Nephron progenitor cell (in vitro differentiated cells): ENCODE measurements around the gene CDHR5.

Source experiments
- DNase-seq: peaks from one replicate; pipeline ENCODE4 v3.0.0; 2021
- H3K27ac Mint-ChIP-seq: 2 replicates; pipeline ENCODE4 v1.8.0; 2021; ENCODE audit warnings: mild to moderate bottlenecking, moderate library complexity, mixed read lengths
- H3K27me3 Mint-ChIP-seq: 2 replicates; pipeline ENCODE4 v1.8.0; 2021; ENCODE audit warnings: mild to moderate bottlenecking, low read depth, mixed read lengths; ENCODE audit not compliant: poor library complexity
- H3K36me3 Mint-ChIP-seq: 2 replicates; pipeline ENCODE4 v1.8.0; 2021; ENCODE audit warnings: low read depth, mixed read lengths
- H3K4me1 Mint-ChIP-seq: 2 replicates; pipeline ENCODE4 v1.8.0; 2021; ENCODE audit warnings: mixed read lengths
- H3K4me3 Mint-ChIP-seq: 2 replicates; pipeline ENCODE4 v1.8.0; 2021; ENCODE audit warnings: mild to moderate bottlenecking, moderate library complexity, mixed read lengths
- H3K9me3 Mint-ChIP-seq: 2 replicates; pipeline ENCODE4 v1.8.0; 2021; ENCODE audit warnings: mild to moderate bottlenecking, moderate library complexity, mixed read lengths
- CTCF ChIP-seq: fragments of 200-600 bp; sonication (generic); IDR thresholded peaks from 2 replicates; pipeline ENCODE4 v1.5.0; 2021; ENCODE audit warnings: antibody characterized with exemption

The CDHR5 gene

GRCh38 chr11:646214-646613, 21.5 kb upstream of the CDHR5 start:
- H3K4me1 Mint-ChIP-seq: no peaks in the 10 kb centered on the region
- no peaks in the 10 kb centered on the region for H3K9me3 Mint-ChIP-seq
- peaks cover 7% of the 10 kb centered on the region for H3K27me3 Mint-ChIP-seq

GRCh38 chr11:645536-645935, 20.8 kb upstream of the CDHR5 start:
- no peak for DNase-seq
- H3K9me3 Mint-ChIP-seq: no peaks in the 10 kb centered on the region
- H3K4me3 Mint-ChIP-seq: no peak overlapping the region
- H3K27ac Mint-ChIP-seq: no peak overlapping the region
- TF ChIP-seq CTCF: no peak
- peaks cover 22% of the 10 kb centered on the region for H3K36me3 Mint-ChIP-seq
- H3K27me3 Mint-ChIP-seq: peaks cover 9% of the 10 kb centered on the region
- no peaks in the 10 kb centered on the region for H3K4me1 Mint-ChIP-seq

More at GRCh38 chr11:646214-646613, 21.5 kb upstream of the CDHR5 start:
- TF ChIP-seq CTCF: no peak
- peaks cover 29% of the 10 kb centered on the region for H3K36me3 Mint-ChIP-seq
- no peak overlapping the region for H3K27ac Mint-ChIP-seq
- DNase-seq: no peak
- H3K4me3 Mint-ChIP-seq: no peak overlapping the region

GRCh38 chr11:643849-644738, 19.3 kb upstream of the CDHR5 start:
- Mint-ChIP-seq H3K27ac (no peak overlapping the region), H3K9me3 (no peaks in the 10 kb centered on the region), H3K27me3 (peaks cover 15% of the 10 kb centered on the region), H3K4me1 (peaks cover 1% of the 10 kb centered on the region), H3K36me3 (peaks cover 14% of the 10 kb centered on the region), H3K4me3 (no peak overlapping the region)
- TF ChIP-seq CTCF: no peak
- DNase-seq: no peak

GRCh38 chr11:643366-643765, 18.6 kb upstream of the CDHR5 start:
- Mint-ChIP-seq H3K27me3 (peaks cover 22% of the 10 kb centered on the region), H3K9me3 (no peaks in the 10 kb centered on the region)

GRCh38 chr11:641806-642370, 17.1 kb upstream of the CDHR5 start:
- TF ChIP-seq CTCF: no peak
- H3K27me3 Mint-ChIP-seq: peaks cover 34% of the 10 kb centered on the region
- H3K4me3 Mint-ChIP-seq: no peak overlapping the region
- H3K4me1 Mint-ChIP-seq: peaks cover 19% of the 10 kb centered on the region
- no peak overlapping the region for H3K27ac Mint-ChIP-seq
- H3K9me3 Mint-ChIP-seq: no peaks in the 10 kb centered on the region
- no peaks in the 10 kb centered on the region for H3K36me3 Mint-ChIP-seq
- DNase-seq: no peak

More at GRCh38 chr11:643366-643765, 18.6 kb upstream of the CDHR5 start:
- no peak overlapping the region for H3K4me3 Mint-ChIP-seq
- H3K36me3 Mint-ChIP-seq: peaks cover 6% of the 10 kb centered on the region
- no peak overlapping the region for H3K27ac Mint-ChIP-seq
- peaks cover 9% of the 10 kb centered on the region for H3K4me1 Mint-ChIP-seq
- DNase-seq: no peak
- no peak for TF ChIP-seq CTCF
